ENCODE results near the gene ACBD6. TPM values are rescaled to one million over a fixed set of nuclear protein-coding genes. Genes with fewer than 3 reads are reported as not detected.

ACBD6 gene
- total RNA-seq, 2 donors from 2014 or later, result 41.9 to 50.0 TPM

GRCh38 chr1:180251526-180252305 lies 250.7 kb downstream of the ACBD6 start:
- Histone ChIP-seq H3K27me3 (replicated peaks; ENCODE audit: insufficient read depth) (no peaks in the 10 kb centered on the region), H3K4me1 (replicated peaks) (no peaks in the 10 kb centered on the region), H3K9me3 (no peaks in the 10 kb centered on the region), H3K36me3 (no peaks in the 10 kb centered on the region), H3K4me3 (no peak overlapping the region), H3K27ac (no peak overlapping the region)
- 90% methylated on average over 8 of the region's 9 CpGs for WGBS
- TF ChIP-seq POLR2AphosphoS5 (IDR thresholded peaks at IDR 0.05) (no peak), POLR2A (IDR thresholded peaks at IDR 0.05) (no peak), CTCF (IDR thresholded peaks at IDR 0.05) (no peak)
- DNase-seq (ENCODE audit: low spot score), result no peak
- intact Hi-C loops (cut with DNase I), result loop anchor here (5.0 kb wide), 1 partner anchor 231 kb away; no protein-coding TSS in a partner anchor

- Histone ChIP-seq H3K9me3 (no peaks in the 10 kb centered on the region), H3K27me3 (replicated peaks; ENCODE audit: insufficient read depth) (no peaks in the 10 kb centered on the region), H3K4me1 (replicated peaks) (no peaks in the 10 kb centered on the region), H3K4me3 (no peak overlapping the region), H3K27ac (no peak overlapping the region), H3K36me3 (no peaks in the 10 kb centered on the region)
- TF ChIP-seq POLR2A (IDR thresholded peaks at IDR 0.05), result no peak
- no peak for TF ChIP-seq POLR2AphosphoS5 (IDR thresholded peaks at IDR 0.05)
- TF ChIP-seq CTCF (IDR thresholded peaks at IDR 0.05), result no peak
- 86% methylated on average over 16 of the region's 16 CpGs for WGBS
- intact Hi-C loops (cut with DNase I), result loop anchor here (5.0 kb wide), 1 partner anchor 231 kb away; no protein-coding TSS in a partner anchor
- no peak for DNase-seq (ENCODE audit: low spot score)
These were observed 251.4 kb downstream of the ACBD6 start for GRCh38 chr1:180250883-180251509.

- Histone ChIP-seq H3K4me3 (no peak overlapping the region), H3K36me3 (no peaks in the 10 kb centered on the region), H3K4me1 (replicated peaks) (no peaks in the 10 kb centered on the region), H3K9me3 (no peaks in the 10 kb centered on the region), H3K27ac (no peak overlapping the region), H3K27me3 (replicated peaks; ENCODE audit: insufficient read depth) (no peaks in the 10 kb centered on the region)
- no peak for TF ChIP-seq POLR2AphosphoS5 (IDR thresholded peaks at IDR 0.05)
- TF ChIP-seq CTCF (IDR thresholded peaks at IDR 0.05), result no peak
- no peak for TF ChIP-seq POLR2A (IDR thresholded peaks at IDR 0.05)
- intact Hi-C loops (cut with DNase I), result loop anchor here (5.0 kb wide), 1 partner anchor 232 kb away; no protein-coding TSS in a partner anchor
- DNase-seq (ENCODE audit: low spot score), result no peak
- WGBS, result 82% methylated on average over 7 of the region's 7 CpGs
These were observed 251.9 kb downstream of the ACBD6 start for GRCh38 chr1:180250499-180250770.

- TF ChIP-seq POLR2A (IDR thresholded peaks at IDR 0.05), result no peak
- no peak for TF ChIP-seq POLR2AphosphoS5 (IDR thresholded peaks at IDR 0.05)
- no peak for TF ChIP-seq CTCF (IDR thresholded peaks at IDR 0.05)
- WGBS, result 87% methylated on average over 13 of the region's 13 CpGs
- Histone ChIP-seq H3K4me3 (no peak overlapping the region), H3K27ac (no peak overlapping the region), H3K27me3 (replicated peaks; ENCODE audit: insufficient read depth) (no peaks in the 10 kb centered on the region), H3K36me3 (no peaks in the 10 kb centered on the region), H3K4me1 (replicated peaks) (no peaks in the 10 kb centered on the region), H3K9me3 (no peaks in the 10 kb centered on the region)
- intact Hi-C loops (cut with DNase I), result loop anchor here (5.0 kb wide), 1 partner anchor 232 kb away; no protein-coding TSS in a partner anchor
- DNase-seq (ENCODE audit: low spot score), result no peak
These were observed 252.5 kb downstream of the ACBD6 start for GRCh38 chr1:180249725-180250498.
